Measurements from ENCODE around the gene PPP1R16B.
"Not testable (repeated sequence)": the region's sequence is repeated elsewhere in the genome, so short reads cannot be mapped to it uniquely, and the experiment has no call there.

PPP1R16B gene

DNA sequence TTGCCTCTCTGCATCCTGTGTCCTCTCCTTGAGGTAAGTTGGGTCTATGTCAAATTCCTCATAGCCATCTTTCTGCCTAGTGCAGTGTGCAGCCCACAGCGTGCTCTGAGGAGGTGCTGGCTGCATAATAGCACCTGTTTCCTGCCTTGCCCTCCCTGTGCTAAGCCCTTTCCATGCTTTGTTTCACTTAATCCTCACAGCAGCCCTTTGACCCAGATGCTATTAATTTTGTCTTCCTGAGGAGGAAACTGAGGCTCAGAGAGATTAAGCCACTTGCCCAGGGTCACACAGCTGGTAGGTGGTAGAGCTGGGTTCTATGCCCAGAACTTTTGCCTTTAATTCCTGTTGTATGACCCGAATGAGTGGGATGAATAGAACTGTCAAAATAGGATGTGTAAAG, 134.2 kb downstream of the PPP1R16B start:
- no peak for DNase-seq

GRCh38 chr20:38940644-38941043, 135.1 kb downstream of the PPP1R16B start:
- no peak for DNase-seq

- no peak for DNase-seq
These were observed 136.4 kb downstream of the PPP1R16B start for GRCh38 chr20:38941726-38942389.

- DNase-seq = no peak
These were observed 139.5 kb downstream of the PPP1R16B start for GRCh38 chr20:38945012-38945411.

GRCh38 chr20:38946836-38947235, 141.3 kb downstream of the PPP1R16B start:
- DNase-seq = no peak

DNA sequence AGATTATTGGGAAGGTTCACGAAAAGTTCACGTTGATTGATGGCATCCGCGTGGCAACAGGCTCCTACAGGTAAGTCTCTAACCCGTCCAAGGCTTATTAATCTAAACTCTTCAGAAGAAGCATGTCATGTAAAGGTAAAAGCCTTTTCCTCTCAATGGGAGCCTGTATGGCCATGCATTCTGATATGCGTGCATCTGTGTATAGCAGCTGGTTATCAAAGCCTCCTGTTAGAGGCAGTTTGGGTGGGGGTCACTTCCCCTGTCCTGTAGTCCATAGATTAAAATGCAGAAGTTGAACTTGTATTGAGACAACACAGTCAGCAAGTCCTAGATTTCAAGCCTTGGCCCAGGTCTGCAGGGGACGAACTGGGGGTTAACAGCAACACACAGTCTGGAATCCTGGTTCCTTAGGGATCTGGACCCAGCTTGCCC, 142.4 kb downstream of the PPP1R16B start:
- no peak for DNase-seq

- no peak for DNase-seq
These were observed 144.8 kb downstream of the PPP1R16B start for GRCh38 chr20:38950254-38950653.

DNA sequence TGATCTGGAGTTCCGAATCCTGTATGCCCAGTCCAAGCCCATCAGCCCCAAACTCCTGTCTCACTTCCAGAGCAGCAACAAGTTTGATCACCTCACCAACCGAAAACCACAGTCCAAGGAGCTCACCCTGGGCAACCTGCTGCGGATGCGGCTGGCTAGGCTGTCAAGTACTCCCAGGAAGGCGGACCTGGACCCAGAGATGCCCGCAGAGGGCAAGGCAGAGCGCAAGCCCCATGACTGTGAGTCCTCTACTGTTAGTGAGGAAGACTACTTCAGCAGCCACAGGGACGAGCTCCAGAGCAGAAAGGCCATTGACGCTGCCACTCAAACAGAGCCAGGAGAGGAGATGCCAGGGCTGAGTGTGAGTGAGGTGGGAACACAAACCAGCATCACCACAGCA, 146.1 kb downstream of the PPP1R16B start:
- no peak for DNase-seq

DNA sequence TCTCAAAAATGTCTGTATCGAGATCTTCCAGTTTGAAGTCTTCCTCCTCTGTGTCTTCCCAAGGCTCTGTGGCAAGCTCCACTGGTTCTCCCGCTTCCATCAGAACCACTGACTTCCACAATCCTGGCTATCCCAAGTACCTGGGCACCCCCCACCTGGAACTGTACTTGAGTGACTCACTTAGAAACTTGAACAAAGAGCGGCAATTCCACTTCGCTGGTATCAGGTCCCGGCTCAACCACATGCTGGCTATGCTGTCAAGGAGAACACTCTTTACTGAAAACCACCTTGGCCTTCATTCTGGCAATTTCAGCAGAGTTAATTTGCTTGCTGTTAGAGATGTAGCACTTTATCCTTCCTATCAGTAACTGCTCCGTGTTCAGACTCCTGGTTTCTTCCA, 146.7 kb downstream of the PPP1R16B start:
- no peak for DNase-seq

DNA sequence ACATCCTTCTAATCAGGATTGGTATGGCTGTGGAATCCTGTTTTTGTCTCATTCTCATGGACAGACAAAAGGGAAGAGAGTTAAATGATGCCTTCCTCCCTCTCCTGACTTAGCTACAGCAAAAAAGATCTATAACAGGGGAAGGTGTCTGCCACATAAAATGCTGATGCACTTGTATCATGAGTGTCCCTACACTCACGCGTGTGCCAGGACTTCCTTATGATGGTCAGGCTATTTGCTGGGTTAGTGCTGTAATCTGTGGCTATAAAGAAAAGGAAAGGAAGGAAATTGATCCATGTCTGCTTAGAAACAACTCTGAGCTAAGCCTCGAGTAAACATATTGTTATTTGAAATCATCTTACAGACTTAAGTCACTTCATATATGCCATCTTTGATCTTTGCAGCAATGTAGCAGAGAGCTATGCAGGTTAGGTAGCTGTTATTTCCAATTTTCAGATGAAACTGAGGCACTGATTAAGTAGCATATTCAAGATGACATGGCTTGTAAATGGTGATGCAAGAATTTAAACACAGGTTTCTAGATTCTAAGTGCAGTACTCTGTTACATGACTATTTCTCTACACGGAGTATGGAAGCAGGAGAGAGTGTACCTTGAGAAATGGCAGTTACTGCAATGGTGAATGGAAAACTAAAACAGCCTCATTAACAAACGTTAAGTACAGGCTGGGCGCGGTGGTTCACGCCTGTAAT, 148.3 kb downstream of the PPP1R16B start:
- no peak for DNase-seq

- no peak for DNase-seq
These were observed 151.9 kb downstream of the PPP1R16B start for GRCh38 chr20:38957235-38957876.

DNA sequence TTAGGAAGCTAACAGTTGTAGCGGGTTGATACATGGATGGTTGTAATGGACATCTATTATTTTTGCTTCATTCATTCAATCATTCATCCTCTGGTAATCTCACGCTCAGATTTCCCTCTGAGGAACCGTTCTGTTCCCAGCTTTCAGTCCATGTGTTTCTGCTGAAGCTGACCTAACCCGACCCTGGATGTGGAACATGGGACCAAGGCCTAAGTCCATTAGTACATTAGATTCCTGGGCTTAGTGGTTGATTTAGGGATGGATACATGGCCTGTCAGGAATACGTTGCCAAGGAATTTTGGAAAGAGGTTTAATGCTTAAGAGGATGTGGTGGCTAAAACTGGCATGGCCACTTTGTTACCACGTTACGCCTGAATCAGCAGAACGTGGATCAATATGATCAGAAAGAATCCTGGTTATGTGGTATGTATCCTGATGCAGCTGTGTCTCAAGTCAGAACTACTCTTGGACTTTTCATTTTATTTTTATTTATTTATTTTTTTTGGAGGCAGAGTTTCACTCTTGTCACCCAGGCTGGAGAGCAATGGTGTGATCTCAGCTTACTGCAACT, 152.5 kb downstream of the PPP1R16B start:
- no peak for DNase-seq

DNA sequence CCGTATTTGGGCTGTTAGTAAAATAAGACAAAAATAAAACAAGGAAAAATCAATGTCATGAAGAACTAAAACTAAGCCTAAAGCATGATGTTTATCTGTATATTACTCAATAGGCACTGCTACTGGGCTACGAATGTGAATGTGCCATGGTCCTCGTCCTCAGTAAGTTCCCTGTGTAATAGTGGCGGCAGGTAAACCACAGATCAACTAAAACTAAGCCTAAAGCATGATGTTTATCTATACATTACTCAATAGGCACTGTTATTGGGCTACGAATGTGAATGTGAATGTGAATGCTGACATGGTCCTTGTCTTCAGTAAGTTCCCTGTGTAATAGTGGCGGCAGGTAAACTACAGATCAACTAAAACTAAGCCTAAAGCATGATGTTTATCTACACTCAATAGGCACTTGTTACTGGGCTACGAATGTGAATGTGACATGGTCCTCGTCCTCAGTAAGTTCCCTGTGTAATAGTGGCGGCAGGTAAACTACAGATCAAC, 154.7 kb downstream of the PPP1R16B start:
- DNase-seq = not testable (repeated sequence)

DNA sequence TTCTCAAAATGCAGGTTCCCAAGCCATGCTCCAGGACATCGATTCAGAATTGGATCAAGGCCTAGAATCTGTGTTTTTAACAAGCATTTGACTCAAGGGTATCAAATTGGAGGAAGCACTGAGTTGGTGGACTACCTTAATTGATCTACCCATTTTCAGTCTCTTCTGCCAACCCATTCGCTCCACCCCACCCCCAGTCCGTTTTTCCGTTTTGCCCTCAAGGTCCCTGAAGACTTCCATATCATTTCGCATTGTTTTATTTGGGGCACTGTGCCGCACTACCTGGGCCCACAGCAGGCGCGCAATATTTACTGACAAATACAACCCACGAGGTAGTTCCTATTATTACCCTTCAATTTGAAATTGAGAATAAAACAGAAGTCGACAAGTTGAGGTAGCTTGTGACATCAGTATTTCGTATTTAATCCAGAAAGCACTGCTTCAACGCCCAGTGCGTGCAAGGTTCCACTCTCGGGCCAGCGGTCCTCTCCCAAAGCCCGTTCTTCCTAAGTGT, 156.1 kb downstream of the PPP1R16B start:
- no peak for DNase-seq

DNA sequence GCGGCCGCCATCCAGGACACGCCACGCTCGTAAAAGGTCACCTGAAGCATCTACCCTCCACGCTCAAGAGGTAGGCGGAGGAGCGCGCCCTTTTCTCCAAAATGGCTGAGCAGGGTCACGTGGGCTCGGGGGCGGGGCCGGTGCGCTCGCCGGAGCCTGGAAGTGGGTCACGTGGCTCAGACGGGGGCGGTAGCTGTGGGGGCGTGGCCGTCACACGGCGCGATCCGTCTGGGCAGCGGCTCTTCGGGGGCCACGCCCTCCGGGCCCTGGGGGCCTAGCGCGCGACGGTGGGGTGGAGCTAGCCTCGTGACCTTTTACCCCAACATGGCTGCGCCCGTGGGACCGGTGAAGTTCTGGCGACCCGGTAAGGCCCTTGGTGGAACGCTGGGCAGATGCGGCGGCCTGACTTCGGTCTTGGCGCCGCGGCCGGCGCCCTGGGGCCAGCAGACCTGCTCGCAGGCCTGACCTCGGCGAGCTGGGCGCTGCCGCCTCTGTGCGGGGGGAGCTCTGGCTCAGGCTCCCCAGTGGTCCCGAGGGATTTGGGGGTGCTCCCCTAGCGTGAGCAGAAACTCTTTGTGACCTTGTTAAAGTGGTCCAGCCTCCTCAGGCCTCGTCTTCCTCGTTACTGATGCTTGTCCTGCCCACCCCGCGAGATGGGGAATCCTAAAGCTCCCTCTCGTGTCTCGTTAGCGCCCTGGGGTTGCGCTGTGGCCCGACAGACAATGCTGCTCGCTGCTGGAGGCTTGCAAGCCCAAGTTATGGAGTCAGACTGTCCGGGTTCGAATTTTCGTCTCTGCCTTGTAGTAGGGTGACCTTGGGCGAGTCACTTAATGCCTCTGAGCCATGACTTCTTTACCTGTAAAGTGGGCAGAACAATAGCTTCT, 156.8 kb downstream of the PPP1R16B start, which contains the start of gene DHX35:
Gene DHX35 (plus strand): TSS at position 301 of the 884 bp plus-strand sequence. CDS start 24 bp downstream, at position 325.
- peak; percentile 94 for DNase-seq

DNA sequence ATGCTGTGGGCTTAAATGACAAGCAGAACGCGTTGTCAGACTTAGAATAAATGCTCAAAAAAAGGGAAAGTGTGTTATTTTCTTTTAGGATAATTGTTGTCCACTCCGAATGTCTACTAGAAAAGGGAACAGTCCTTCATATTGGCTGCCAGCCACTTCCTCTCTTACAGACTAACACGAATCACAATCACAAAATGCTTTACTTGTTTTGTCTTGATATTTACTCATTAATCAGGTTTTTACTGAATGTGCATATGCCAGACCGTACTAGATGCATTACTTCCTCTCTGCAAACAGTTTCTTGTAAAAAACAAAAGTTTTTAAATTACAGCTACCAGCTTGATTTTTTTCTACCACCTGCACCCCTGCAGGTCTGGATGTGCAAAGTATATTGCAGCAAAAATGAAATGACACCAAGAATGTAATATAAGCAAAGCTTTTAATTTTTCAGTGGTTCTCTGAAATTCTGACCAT, 157.5 kb downstream of the PPP1R16B start:
- no peak for DNase-seq

- no peak for DNase-seq
These were observed 158.2 kb downstream of the PPP1R16B start for GRCh38 chr20:38963745-38964144.

- DNase-seq = no peak
These were observed 159.8 kb downstream of the PPP1R16B start for GRCh38 chr20:38965264-38965663.

- DNase-seq = no peak
These were observed 162.6 kb downstream of the PPP1R16B start for GRCh38 chr20:38968090-38968489.

- DNase-seq = no peak
These were observed 164.2 kb downstream of the PPP1R16B start for GRCh38 chr20:38969708-38970107.

GRCh38 chr20:38970302-38970701, 164.8 kb downstream of the PPP1R16B start:
- no peak for DNase-seq

Measured in NK-92 treated with Interleukin-12 subunit alpha and Interleukin-12 subunit beta, amount 100 ng/mL, for 24 hours (cell line).